Endometrial microvascular endothelial cells (primary cell): ENCODE data around the gene LCT. TPM values are rescaled to one million over a fixed set of nuclear protein-coding genes. Genes with fewer than 3 reads are reported as not detected.
"Not testable (repeated sequence)": the region's sequence is repeated elsewhere in the genome, so short reads cannot be mapped to it uniquely, and the experiment has no call there.

Source experiments
- in situ Hi-C: cut with HindIII; loops from 2 replicates; pipeline ENCODE4 v1.10.0; 2017; ENCODE audit warnings: low sequenced_read_pairs, low pct_unique_long_range_greater_than_20kb; ENCODE audit errors: inconsistent ontology term
- total RNA-seq: library from RNA; depleted of rRNA; stranded (reverse); fragments of >200 nt; gene quantifications from one replicate; pipeline ENCODE4 v1.2.3, GENCODE V29; 2015; ENCODE audit errors: inconsistent ontology term

LCT gene
- total RNA-seq, 1 donor from 2014 or later: not detected

DNA sequence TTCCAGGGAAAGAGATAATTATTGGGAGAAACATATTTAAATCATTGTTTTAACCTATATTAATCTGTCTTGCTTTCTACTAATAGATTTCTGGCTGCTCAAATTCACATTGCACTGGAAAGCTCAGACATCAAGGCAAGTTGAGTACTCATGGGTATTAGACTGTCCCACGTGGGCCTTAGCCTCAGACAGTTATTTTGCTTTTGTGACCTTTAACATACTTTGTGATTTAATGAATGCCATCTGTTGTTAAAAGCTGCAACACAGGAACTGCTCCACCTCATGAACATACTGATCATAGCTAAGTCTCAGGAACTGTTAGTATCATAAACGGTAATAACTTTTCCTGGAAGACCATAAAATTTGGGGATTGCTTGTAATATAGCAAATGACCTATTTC, 2.7 kb upstream of the LCT start:
- in situ Hi-C loops: no loop called here

DNA sequence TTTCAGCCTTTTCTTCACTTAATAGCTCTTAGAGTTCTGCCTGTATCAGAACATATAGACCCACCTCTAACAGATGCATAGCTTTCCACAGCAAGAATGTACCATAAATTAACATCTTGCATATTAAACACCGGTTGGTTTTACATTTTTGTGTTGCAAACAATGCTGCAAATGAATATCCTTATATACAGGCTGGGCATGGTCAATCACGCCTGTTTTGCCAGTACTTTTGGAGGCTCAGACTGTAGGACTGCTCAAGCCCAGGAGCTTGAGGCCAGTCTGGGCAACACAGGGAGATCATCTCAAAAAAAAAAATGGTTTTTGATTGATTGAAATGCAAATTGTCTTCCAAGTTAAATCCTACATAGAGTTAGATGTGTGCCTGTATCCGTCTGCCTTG, 1.5 kb upstream of the LCT start:
- in situ Hi-C loops: no loop called here

GRCh38 chr2:135832891-135833290, 4.1 kb downstream of the LCT start:
- in situ Hi-C loops: no loop called here

GRCh38 chr2:135831180-135831812, 5.7 kb downstream of the LCT start:
- in situ Hi-C loops: no loop called here

- in situ Hi-C loops: no loop called here
These were observed 7.4 kb downstream of the LCT start for GRCh38 chr2:135829378-135830135.

- in situ Hi-C loops: no loop called here
These were observed 10.4 kb downstream of the LCT start for GRCh38 chr2:135826544-135826943.

GRCh38 chr2:135825550-135826176, 11.3 kb downstream of the LCT start:
- in situ Hi-C loops: no loop called here

DNA sequence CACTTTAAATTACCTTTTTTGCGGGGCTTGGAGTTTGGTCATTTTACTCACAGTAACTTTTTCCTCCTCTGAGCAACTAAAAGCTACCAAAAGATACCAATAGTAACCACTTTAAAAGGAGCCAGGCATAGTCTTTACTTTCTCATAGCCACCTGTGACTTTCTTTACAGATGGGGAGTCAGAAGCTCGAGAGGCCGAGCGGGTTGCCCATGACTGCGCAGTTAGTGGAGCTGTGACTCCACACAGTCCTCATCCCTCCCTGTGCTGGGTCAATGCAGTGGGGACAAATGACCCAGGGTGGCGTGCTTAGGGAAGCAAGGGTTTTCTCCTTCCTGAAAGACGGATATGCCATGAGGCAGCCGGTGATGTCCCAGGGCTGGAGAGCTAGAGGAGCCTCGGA, 11.9 kb downstream of the LCT start:
- in situ Hi-C loops: no loop called here

GRCh38 chr2:135822855-135823254, 14.1 kb downstream of the LCT start:
- in situ Hi-C loops: no loop called here

- in situ Hi-C loops: no loop called here
These were observed 15.8 kb downstream of the LCT start for GRCh38 chr2:135821190-135821589.

DNA sequence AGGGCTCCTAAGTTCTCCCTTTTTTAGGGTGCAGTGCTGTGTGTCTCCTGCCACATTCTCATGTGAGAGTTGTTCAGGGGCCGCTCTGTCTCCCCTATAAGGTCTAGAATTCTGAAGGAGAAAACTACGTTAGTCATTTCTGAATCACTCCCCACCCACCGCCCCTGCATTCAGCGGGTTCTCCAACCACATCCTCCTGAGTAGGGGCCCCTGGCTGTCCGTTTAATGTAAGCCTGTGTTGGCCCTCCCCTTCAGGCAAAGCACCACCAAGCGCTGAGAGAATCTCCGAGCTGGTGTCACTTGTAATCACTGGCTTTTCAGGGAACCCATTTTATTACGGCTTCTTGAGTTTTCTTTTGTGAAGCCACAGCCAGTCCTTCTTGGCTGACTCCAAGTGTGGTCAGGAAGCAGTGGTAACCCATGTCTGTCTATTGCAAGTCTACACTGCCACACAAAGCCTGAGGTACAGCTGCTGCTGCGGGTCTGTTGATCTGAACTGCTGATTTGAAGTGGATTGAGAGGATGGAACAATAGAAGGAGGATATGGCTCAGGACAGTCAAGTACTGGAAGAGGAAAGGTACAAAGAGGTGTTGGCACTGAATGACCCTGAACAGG, 16.9 kb downstream of the LCT start:
- in situ Hi-C loops: no loop called here

DNA sequence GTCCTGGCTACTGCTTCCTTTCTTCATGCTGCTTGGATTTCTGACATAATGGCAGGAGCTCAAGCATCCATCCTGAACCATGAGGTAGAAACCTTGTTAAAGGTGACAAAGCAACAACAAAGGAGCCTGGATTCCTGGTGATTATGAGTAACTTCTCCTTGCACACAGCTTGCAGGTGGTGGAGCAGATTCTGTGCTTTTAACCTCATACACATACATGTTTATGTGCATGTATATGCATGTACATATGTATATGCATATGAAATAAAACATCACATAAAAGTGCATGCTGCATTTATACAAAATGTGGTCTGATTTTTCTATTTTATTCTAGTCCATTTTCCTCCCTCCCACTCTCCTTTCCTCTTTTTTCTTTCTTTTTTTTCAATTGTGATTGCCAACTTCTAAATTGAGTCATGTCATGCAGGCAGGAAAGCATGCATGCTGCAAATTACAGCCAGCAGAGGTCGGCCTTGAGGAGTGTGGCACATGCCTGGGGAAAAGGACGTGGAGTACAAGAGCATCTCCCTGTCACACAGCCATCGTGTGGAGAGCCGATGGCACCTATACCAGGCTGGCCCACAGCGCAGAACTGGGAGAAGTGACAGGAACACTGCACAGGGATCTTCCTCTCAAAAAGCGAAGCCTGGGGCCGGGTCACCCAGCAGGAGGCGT, 17.9 kb downstream of the LCT start:
- in situ Hi-C loops: no loop called here

GRCh38 chr2:135817951-135818350, 19.0 kb downstream of the LCT start:
- in situ Hi-C loops: no loop called here

GRCh38 chr2:135817466-135817865, 19.5 kb downstream of the LCT start:
- in situ Hi-C loops: no loop called here

GRCh38 chr2:135815269-135815668, 21.7 kb downstream of the LCT start:
- in situ Hi-C loops: no loop called here

DNA sequence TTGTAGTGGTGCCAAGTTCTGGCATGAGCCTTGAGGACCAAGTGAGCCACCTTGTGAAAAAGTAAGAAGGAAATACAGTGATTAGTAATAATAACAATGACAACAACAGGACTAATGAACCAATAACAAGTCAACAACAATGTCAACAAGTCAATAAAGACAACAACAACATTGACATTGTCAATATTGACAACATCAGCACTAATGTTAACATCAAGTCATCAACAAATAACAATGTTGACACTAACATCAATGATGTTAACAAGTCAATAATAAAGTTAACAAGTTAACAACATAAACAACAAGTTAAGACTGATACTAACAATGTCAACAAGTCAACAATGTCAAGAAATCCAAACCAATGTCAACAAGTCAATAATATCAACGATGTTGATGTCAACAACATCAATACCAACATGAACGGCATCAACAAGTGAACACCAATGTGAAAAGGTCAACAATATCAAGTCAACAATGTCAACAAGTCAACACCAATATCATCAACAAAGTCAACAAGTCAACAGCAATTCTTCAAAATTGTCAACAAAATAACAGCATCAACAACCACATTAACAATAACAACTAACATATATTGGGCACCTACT, 24.0 kb downstream of the LCT start:
- in situ Hi-C loops: no loop called here

DNA sequence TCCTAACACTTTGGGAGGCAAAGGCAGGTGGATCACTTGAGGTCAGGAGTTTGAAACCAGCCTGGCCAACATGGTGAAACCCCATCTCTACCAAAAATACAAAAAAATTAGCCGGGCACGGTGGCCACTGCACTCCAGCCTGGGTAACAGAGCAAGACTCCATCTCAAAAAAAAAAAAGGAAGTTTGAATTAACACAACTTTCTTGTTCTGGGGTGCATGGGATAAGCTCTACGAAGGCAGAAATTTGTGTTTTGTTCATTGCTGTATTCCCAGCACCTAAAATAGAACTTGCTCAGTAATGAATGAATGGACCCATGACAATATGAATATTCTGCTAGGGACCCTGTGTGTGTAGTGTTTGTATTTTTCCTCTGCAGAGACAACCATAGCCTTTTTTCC, 29.1 kb downstream of the LCT start:
- in situ Hi-C loops: not testable (repeated sequence)

- in situ Hi-C loops: no loop called here
These were observed 33.7 kb downstream of the LCT start for GRCh38 chr2:135803278-135803677.

GRCh38 chr2:135802350-135802749, 34.6 kb downstream of the LCT start:
- in situ Hi-C loops: no loop called here
